CD4-positive, alpha-beta memory T cell (primary cell): ENCODE data around the gene PDLIM3. TPM values are rescaled to one million over a fixed set of nuclear protein-coding genes. Genes with fewer than 3 reads are reported as not detected.

ENCODE experiments used
- CTCF ChIA-PET: fragments of 350-600 bp; sonication (Branson Sonifier 250); formaldehyde crosslinking; loops from one replicate; lab custom pipeline; 2021; ENCODE audit warnings: inconsistent platforms; ENCODE audit not compliant: partially characterized antibody; lab: Charles Lee
- POLR2A ChIA-PET: fragments of 350-600 bp; sonication (Branson Sonifier 250); formaldehyde crosslinking; loops from one replicate; lab custom pipeline; 2021; ENCODE audit not compliant: partially characterized antibody; lab: Charles Lee
- DNase-seq, 5 donors: peaks; one replicate each; pipeline versions ENCODE4 v3.0.0 to v3.0.0-alpha.2; 2020 to 2022; ENCODE audit warnings: mixed read lengths in 1 of 5
- H3K27ac ChIP-seq: one replicate; pipeline ENCODE4 v1.7.0; 2013; ENCODE audit warnings: low read depth, low read length
- H3K27me3 ChIP-seq: 2 replicates; pipeline ENCODE4 v1.7.0; 2013; ENCODE audit warnings: mild to moderate bottlenecking, low read length, moderate library complexity; ENCODE audit not compliant: insufficient read depth
- H3K36me3 ChIP-seq: 2 replicates; pipeline ENCODE4 v1.7.0; 2013; ENCODE audit warnings: mild to moderate bottlenecking, low read length, moderate library complexity; ENCODE audit not compliant: insufficient read depth
- H3K4me1 ChIP-seq: 2 replicates; pipeline ENCODE4 v1.7.0; 2013; ENCODE audit warnings: mild to moderate bottlenecking, low read length, moderate library complexity; ENCODE audit not compliant: insufficient read depth
- H3K4me3 ChIP-seq, 2 donors: one replicate each; pipeline ENCODE4 v1.7.0; 2013; ENCODE audit warnings: low read length in 2 of 2, mild to moderate bottlenecking in 1 of 2
- H3K9me3 ChIP-seq, 2 donors: one replicate each; pipeline ENCODE4 v1.7.0; 2013; ENCODE audit warnings: low read length in 2 of 2, control low read depth in 1 of 2; ENCODE audit not compliant: control insufficient read depth in 1 of 2
- H3K27ac Mint-ChIP-seq, 7 donors: one replicate each; pipeline ENCODE4 v1.8.0; 2020 to 2021; ENCODE audit warnings: mixed read lengths in 7 of 7, mild to moderate bottlenecking in 6 of 7, inconsistent platforms in 3 of 7, moderate library complexity in 3 of 7
- H3K27me3 Mint-ChIP-seq, 2 donors: one replicate each; pipeline ENCODE4 v1.8.0; 2020 to 2021; ENCODE audit warnings: mixed read lengths in 2 of 2
- H3K36me3 Mint-ChIP-seq, 2 donors: one replicate each; pipeline ENCODE4 v1.8.0; 2020 to 2021; ENCODE audit warnings: mixed read lengths in 2 of 2, inconsistent platforms in 1 of 2, mild to moderate bottlenecking in 1 of 2
- H3K4me1 Mint-ChIP-seq, 4 donors: one replicate each; pipeline ENCODE4 v1.8.0; 2020 to 2021; ENCODE audit warnings: mixed read lengths in 4 of 4, mild to moderate bottlenecking in 1 of 4
- H3K4me3 Mint-ChIP-seq, 8 donors: one replicate each; pipeline ENCODE4 v1.8.0; 2020 to 2021; ENCODE audit warnings: mixed read lengths in 8 of 8, mild to moderate bottlenecking in 7 of 8, moderate library complexity in 6 of 8, inconsistent platforms in 3 of 8
- H3K9me3 Mint-ChIP-seq, 8 donors: one replicate each; pipeline ENCODE4 v1.8.0; 2020 to 2021; ENCODE audit warnings: mixed read lengths in 8 of 8, mild to moderate bottlenecking in 5 of 8, inconsistent platforms in 3 of 8, moderate library complexity in 1 of 8
- intact Hi-C: fragments of 100-400 bp; cut with micrococcal nuclease; formaldehyde crosslinking; loops from one replicate; pipeline ENCODE4 v1.15.1; 2023
- polyA plus RNA-seq, 2 donors: library from polyadenylated mRNA; unstranded; fragments of 300-500 nt; fragmentation: Illumina TruSeq; gene quantifications; one replicate each; pipeline ENCODE4 v1.2.3, GENCODE V29; 2021
- total RNA-seq, 2 experiments: library from RNA; stranded (reverse); gene quantifications; one replicate each; pipeline ENCODE4 v1.2.3, GENCODE V29; 2021

PDLIM3 gene
- total and polyA plus RNA-seq, 4 experiments from 2014 or later = not detected

- Histone ChIP-seq H3K27me3 (no peaks in the 10 kb centered on the region), H3K27ac (no peak overlapping the region), H3K4me3 (no peak overlapping the region), H3K4me1 (no peaks in the 10 kb centered on the region), H3K9me3 (no peaks in the 10 kb centered on the region), H3K36me3 (no peaks in the 10 kb centered on the region)
- Mint-ChIP-seq H3K27ac (no peak overlapping the region), H3K27me3 (peaks cover 5 to 7% of the 10 kb centered on the region in 2 donors), H3K9me3 (no peaks in the 10 kb centered on the region), H3K4me3 (no peak overlapping the region), H3K36me3 (no peaks in the 10 kb centered on the region), H3K4me1 (peaks cover 0 to 6% (median 2%) of the 10 kb centered on the region in 4 donors)
- ChIA-PET CTCF (no interaction called here), POLR2A (interaction anchor here (0.9 kb wide), 1 partner anchor 68 kb away, joined by 3 read pairs; the partner anchor contains the start of gene ANKRD37)
- no peak for DNase-seq
- intact Hi-C loops = no loop called here
These were observed 70.4 kb downstream of the PDLIM3 start for GRCh38 chr4:185464887-185465286.

GRCh38 chr4:185464183-185464582 is 71.1 kb downstream of the PDLIM3 start:
- H3K9me3 Mint-ChIP-seq = no peaks in the 10 kb centered on the region
- no peaks in the 10 kb centered on the region for H3K4me1 Mint-ChIP-seq
- H3K27me3 Mint-ChIP-seq = peaks cover 5 to 7% of the 10 kb centered on the region in 2 donors
- no peak for DNase-seq
- H3K27ac ChIP-seq = no peak overlapping the region
- H3K27ac Mint-ChIP-seq = no peak overlapping the region
- no peaks in the 10 kb centered on the region for H3K27me3 ChIP-seq
- H3K4me3 Mint-ChIP-seq = no peak overlapping the region
- H3K36me3 ChIP-seq = no peaks in the 10 kb centered on the region
- no peaks in the 10 kb centered on the region for H3K9me3 ChIP-seq
- no peaks in the 10 kb centered on the region for H3K36me3 Mint-ChIP-seq
- ChIA-PET CTCF (no interaction called here), POLR2A (interaction anchor here (0.9 kb wide), 1 partner anchor 67 kb away, joined by 3 read pairs; the partner anchor contains the start of gene ANKRD37)
- intact Hi-C loops = no loop called here
- no peaks in the 10 kb centered on the region for H3K4me1 ChIP-seq
- no peak overlapping the region for H3K4me3 ChIP-seq

- CTCF ChIA-PET = no interaction called here
- Histone ChIP-seq H3K36me3 (no peaks in the 10 kb centered on the region), H3K27ac (no peak overlapping the region), H3K27me3 (no peaks in the 10 kb centered on the region), H3K9me3 (no peaks in the 10 kb centered on the region), H3K4me3 (no peak overlapping the region), H3K4me1 (no peaks in the 10 kb centered on the region)
- Mint-ChIP-seq H3K4me1 (no peaks in the 10 kb centered on the region), H3K36me3 (no peaks in the 10 kb centered on the region), H3K27ac (no peak overlapping the region), H3K27me3 (peaks cover 5 to 7% of the 10 kb centered on the region in 2 donors), H3K9me3 (no peaks in the 10 kb centered on the region), H3K4me3 (no peak overlapping the region)
- intact Hi-C loops = no loop called here
- POLR2A ChIA-PET = no interaction called here
- no peak for DNase-seq
These were observed 71.8 kb downstream of the PDLIM3 start for GRCh38 chr4:185463541-185463940.

- Mint-ChIP-seq H3K27ac (no peak overlapping the region), H3K4me1 (no peaks in the 10 kb centered on the region), H3K4me3 (no peak overlapping the region), H3K9me3 (no peaks in the 10 kb centered on the region), H3K36me3 (no peaks in the 10 kb centered on the region), H3K27me3 (peaks cover 5 to 9% of the 10 kb centered on the region in 2 donors)
- POLR2A ChIA-PET = no interaction called here
- Histone ChIP-seq H3K9me3 (no peaks in the 10 kb centered on the region), H3K36me3 (no peaks in the 10 kb centered on the region), H3K27me3 (no peaks in the 10 kb centered on the region), H3K4me3 (no peak overlapping the region), H3K27ac (no peak overlapping the region), H3K4me1 (no peaks in the 10 kb centered on the region)
- no peak for DNase-seq
- intact Hi-C loops = no loop called here
- CTCF ChIA-PET = interaction anchor here (0.8 kb wide), 1 partner anchor 137 kb away, joined by 3 read pairs; no protein-coding TSS in a partner anchor
These were observed 73.7 kb downstream of the PDLIM3 start for GRCh38 chr4:185461565-185461964.

GRCh38 chr4:185457136-185457535 is 78.2 kb downstream of the PDLIM3 start:
- CTCF ChIA-PET = no interaction called here
- Mint-ChIP-seq H3K27ac (no peak overlapping the region), H3K9me3 (no peaks in the 10 kb centered on the region), H3K36me3 (no peaks in the 10 kb centered on the region), H3K4me3 (no peak overlapping the region), H3K27me3 (peaks cover 8 to 12% of the 10 kb centered on the region in 2 donors), H3K4me1 (no peaks in the 10 kb centered on the region)
- no peak overlapping the region for H3K4me3 ChIP-seq
- POLR2A ChIA-PET = no interaction called here
- H3K36me3 ChIP-seq = no peaks in the 10 kb centered on the region
- H3K27ac ChIP-seq = no peak overlapping the region
- no peaks in the 10 kb centered on the region for H3K4me1 ChIP-seq
- intact Hi-C loops = no loop called here
- H3K27me3 ChIP-seq = no peaks in the 10 kb centered on the region
- no peaks in the 10 kb centered on the region for H3K9me3 ChIP-seq
- DNase-seq = no peak

GRCh38 chr4:185456131-185456530 is 79.2 kb downstream of the PDLIM3 start:
- H3K9me3 Mint-ChIP-seq = no peaks in the 10 kb centered on the region
- H3K27me3 Mint-ChIP-seq = peaks cover 9 to 15% of the 10 kb centered on the region in 2 donors
- no peaks in the 10 kb centered on the region for H3K36me3 ChIP-seq
- H3K4me1 ChIP-seq = no peaks in the 10 kb centered on the region
- H3K27ac Mint-ChIP-seq = no peak overlapping the region
- CTCF ChIA-PET = interaction anchor here (0.8 to 1.0 kb wide), 2 partner anchors 17 to 53 kb away, joined by 3 read pairs; no protein-coding TSS in a partner anchor
- H3K27ac ChIP-seq = no peak overlapping the region
- POLR2A ChIA-PET = no interaction called here
- intact Hi-C loops = no loop called here
- H3K36me3 Mint-ChIP-seq = no peaks in the 10 kb centered on the region
- no peaks in the 10 kb centered on the region for H3K4me1 Mint-ChIP-seq
- no peak for DNase-seq
- no peaks in the 10 kb centered on the region for H3K9me3 ChIP-seq
- H3K4me3 ChIP-seq = no peak overlapping the region
- no peak overlapping the region for H3K4me3 Mint-ChIP-seq
- H3K27me3 ChIP-seq = no peaks in the 10 kb centered on the region
